Skeletal muscle tissue (tissue), 4 donors: ENCODE measurements around the gene KRTAP9-7. TPM values are rescaled to one million over a fixed set of nuclear protein-coding genes. Genes with fewer than 3 reads are reported as not detected.
"Not testable (repeated sequence)": the region's sequence is repeated elsewhere in the genome, so short reads cannot be mapped to it uniquely, and the experiment has no call there.

Experiments
- H3K27ac ChIP-seq: one replicate; pipeline ENCODE4 v1.7.0; 2013; ENCODE audit warnings: mild to moderate bottlenecking, low read depth, low read length, inconsistent platforms
- H3K27me3 ChIP-seq, 3 donors: one replicate each; pipeline ENCODE4 v1.7.0; 2013; ENCODE audit warnings: low read length in 3 of 3; ENCODE audit not compliant: control insufficient read depth in 3 of 3, insufficient read depth in 3 of 3
- H3K36me3 ChIP-seq, 3 donors: one replicate each; pipeline ENCODE4 v1.7.0; 2013; ENCODE audit warnings: low read length in 3 of 3; ENCODE audit not compliant: control insufficient read depth in 3 of 3, insufficient read depth in 3 of 3
- H3K4me1 ChIP-seq, 3 donors: one replicate each; pipeline ENCODE4 v1.7.0; 2013; ENCODE audit warnings: low read length in 3 of 3, mild to moderate bottlenecking in 3 of 3; ENCODE audit not compliant: control insufficient read depth in 3 of 3, insufficient read depth in 3 of 3
- H3K4me3 ChIP-seq, 3 donors: one replicate each; pipeline ENCODE4 v1.7.0; 2013; ENCODE audit warnings: low read length in 3 of 3
- H3K9ac ChIP-seq, 3 donors: one replicate each; pipeline ENCODE4 v1.7.0; 2013; ENCODE audit warnings: low read length in 3 of 3, mild to moderate bottlenecking in 3 of 3, moderate library complexity in 2 of 3, low read depth in 1 of 3
- H3K9me3 ChIP-seq, 3 donors: one replicate each; pipeline ENCODE4 v1.7.0; 2013; ENCODE audit warnings: low read length in 3 of 3; ENCODE audit not compliant: control insufficient read depth in 3 of 3
- total RNA-seq: library from RNA; depleted of rRNA; stranded (reverse); fragments of >200 nt; gene quantifications from one replicate; pipeline ENCODE4 v1.2.3, GENCODE V29; 2014
- donor health status: Osteomylitis.

Gene KRTAP9-7, protein sequence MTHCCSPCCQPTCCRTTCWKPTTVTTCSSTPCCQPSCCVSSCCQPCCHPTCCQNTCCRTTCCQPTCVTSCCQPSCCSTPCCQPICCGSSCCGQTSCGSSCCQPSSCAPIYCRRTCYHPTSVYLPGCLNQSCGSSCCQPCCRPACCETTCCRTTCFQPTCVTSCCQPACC
- not detected for total RNA-seq

DNA sequence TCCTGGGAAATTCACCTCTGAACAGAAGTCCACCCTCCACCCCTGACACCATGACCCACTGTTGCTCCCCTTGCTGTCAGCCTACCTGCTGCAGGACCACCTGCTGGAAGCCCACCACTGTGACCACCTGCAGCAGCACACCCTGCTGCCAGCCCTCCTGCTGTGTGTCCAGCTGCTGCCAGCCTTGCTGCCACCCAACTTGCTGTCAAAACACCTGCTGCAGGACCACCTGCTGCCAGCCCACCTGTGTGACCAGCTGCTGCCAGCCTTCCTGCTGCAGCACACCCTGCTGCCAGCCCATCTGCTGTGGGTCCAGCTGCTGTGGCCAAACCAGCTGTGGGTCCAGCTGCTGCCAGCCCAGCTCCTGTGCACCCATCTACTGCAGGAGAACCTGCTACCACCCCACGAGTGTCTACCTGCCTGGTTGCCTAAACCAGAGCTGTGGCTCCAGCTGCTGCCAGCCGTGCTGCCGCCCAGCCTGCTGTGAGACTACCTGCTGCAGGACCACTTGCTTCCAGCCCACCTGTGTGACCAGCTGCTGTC lies at the start of gene KRTAP9-7:
Gene KRTAP9-7 (plus strand): TSS at position 51 of the 543 bp plus-strand sequence. CDS start 0 bp downstream, at position 51.
- not testable (repeated sequence) for H3K36me3 ChIP-seq, H3K27ac ChIP-seq, H3K4me1 ChIP-seq

DNA sequence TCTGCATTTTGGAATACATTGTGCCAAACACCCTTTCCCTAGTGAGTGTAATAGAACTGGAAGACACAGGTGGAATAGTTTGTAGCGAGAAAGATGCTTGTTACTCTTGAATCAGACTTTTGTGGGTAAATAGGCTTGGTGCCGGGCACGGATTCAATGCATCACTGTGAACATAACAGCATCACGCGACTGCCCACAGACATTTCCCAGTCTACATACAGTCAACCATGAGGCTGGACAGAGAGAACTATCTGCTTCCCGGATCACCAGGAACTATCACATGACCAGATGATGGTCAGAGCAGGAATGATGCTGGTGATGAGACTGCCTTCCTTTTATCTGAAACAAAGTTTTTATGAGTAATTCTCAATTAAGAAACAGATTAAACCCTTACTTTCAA lies 49.4 kb upstream of the KRTAP9-7 start:
- no peaks in the 10 kb centered on the region for H3K9me3 ChIP-seq
- no peaks in the 10 kb centered on the region for H3K4me1 ChIP-seq
- peaks cover 0 to 10% (median 0%) of the 10 kb centered on the region in 3 donors for H3K27me3 ChIP-seq
- no peak overlapping the region for H3K4me3 ChIP-seq
- H3K9ac ChIP-seq = no peak overlapping the region
- no peaks in the 10 kb centered on the region for H3K36me3 ChIP-seq
- no peak overlapping the region for H3K27ac ChIP-seq

More for the DNA sequence above, at the start of gene KRTAP9-7:
- not testable (repeated sequence) for H3K27me3 ChIP-seq, H3K9ac ChIP-seq, H3K4me3 ChIP-seq, H3K9me3 ChIP-seq

DNA sequence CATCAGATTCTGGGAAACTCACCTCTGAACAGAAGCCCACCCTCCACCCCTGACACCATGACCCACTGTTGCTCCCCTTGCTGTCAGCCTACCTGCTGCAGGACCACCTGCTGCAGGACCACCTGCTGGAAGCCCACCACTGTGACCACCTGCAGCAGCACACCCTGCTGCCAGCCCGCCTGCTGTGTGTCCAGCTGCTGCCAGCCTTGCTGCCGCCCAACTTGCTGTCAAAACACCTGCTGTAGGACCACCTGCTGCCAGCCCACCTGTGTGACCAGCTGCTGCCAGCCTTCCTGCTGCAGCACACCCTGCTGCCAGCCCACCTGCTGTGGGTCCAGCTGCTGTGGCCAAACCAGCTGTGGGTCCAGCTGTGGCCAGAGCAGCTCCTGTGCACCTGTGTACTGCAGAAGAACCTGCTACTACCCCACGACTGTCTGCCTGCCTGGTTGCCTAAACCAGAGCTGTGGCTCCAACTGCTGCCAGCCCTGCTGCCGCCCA lies 48.9 kb upstream of the KRTAP9-7 start, which contains the start of gene KRTAP9-2:
Gene KRTAP9-2 (plus strand): TSS at position 51 of the 498 bp plus-strand sequence. CDS start 7 bp downstream, at position 58.
- H3K36me3 ChIP-seq, H3K27ac ChIP-seq, H3K4me1 ChIP-seq, H3K4me3 ChIP-seq, H3K9ac ChIP-seq, H3K9me3 ChIP-seq: not testable (repeated sequence)
- peaks cover 0 to 10% (median 1%) of the 10 kb centered on the region in 3 donors for H3K27me3 ChIP-seq

DNA sequence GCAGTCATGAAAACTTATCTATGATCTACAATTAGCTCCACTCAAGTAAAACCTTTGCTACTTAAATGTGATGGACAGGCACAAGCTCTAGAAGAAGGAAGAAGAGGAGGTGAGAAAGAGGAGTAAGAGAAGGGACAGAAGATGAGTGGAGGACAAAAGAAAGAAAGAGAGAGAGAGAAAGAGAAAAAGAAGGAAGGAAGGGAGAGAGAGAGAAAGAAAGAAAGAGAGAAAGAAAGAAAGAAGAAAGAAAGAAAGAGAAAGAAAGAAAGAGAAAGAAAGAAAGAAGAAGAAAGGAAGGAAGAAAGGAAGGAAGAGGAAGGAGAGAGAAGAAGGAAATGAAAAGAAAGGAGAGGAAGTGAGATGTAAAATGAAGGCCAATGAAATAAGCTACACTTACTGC lies 45.4 kb upstream of the KRTAP9-7 start:
- Histone ChIP-seq H3K27ac (no peak overlapping the region), H3K27me3 (peaks cover 0 to 22% (median 6%) of the 10 kb centered on the region in 3 donors), H3K4me3 (no peak overlapping the region), H3K36me3 (no peaks in the 10 kb centered on the region), H3K4me1 (no peaks in the 10 kb centered on the region), H3K9me3 (no peaks in the 10 kb centered on the region), H3K9ac (no peak overlapping the region)

DNA sequence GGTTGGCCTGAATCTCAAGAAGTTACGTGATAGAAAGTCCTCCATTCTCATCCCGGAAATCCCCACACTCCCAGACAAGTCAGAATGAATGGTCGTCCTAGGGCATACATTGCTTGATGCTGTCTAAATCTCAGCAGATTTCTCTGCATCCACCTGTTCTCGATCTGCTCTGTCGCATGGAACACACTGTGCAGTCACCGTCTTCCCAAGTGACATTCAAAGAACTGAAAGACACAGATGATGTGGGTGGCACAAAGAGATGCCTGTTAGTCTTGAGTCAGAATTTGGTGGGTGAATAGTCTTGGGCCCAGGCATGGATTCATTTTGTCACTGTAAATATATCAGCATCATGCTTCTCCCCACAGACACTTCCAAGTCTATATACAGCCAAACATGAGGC lies 43.8 kb upstream of the KRTAP9-7 start:
- no peaks in the 10 kb centered on the region for H3K9me3 ChIP-seq
- H3K27me3 ChIP-seq = peaks cover 0 to 16% (median 6%) of the 10 kb centered on the region in 3 donors
- H3K27ac ChIP-seq = no peak overlapping the region
- no peaks in the 10 kb centered on the region for H3K4me1 ChIP-seq
- no peaks in the 10 kb centered on the region for H3K36me3 ChIP-seq
- H3K9ac ChIP-seq = no peak overlapping the region
- H3K4me3 ChIP-seq = no peak overlapping the region

DNA sequence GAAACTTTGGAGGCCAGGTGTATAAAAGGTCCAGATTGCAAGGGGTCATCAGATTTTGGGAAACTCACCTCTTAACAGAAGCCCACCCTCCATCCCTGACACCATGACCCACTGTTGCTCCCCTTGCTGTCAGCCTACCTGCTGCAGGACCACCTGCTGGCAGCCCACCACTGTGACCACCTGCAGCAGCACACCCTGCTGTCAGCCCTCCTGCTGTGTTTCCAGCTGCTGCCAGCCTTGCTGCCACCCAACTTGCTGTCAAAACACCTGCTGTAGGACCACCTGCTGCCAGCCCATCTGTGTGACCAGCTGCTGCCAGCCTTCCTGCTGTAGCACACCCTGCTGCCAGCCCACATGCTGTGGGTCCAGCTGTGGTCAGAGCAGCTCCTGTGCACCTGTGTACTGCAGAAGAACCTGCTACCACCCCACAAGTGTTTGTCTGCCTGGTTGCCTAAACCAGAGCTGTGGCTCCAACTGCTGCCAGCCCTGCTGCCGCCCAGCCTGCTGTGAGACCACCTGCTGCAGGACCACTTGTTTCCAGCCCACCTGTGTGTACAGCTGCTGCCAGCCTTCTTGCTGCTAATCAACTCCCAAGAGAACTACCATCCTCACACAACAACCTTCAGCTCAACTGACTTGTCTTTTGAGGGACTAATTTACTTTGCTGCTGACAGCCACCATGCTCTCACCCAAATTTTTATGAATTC lies 42.9 kb upstream of the KRTAP9-7 start, which contains the start of gene KRTAP9-3:
Gene KRTAP9-3 (plus strand): TSS at position 51 of the 707 bp plus-strand sequence. CDS start 53 bp downstream, at position 104.
- H3K4me3 ChIP-seq, H3K9ac ChIP-seq, H3K9me3 ChIP-seq, H3K36me3 ChIP-seq, H3K27ac ChIP-seq, H3K4me1 ChIP-seq: not testable (repeated sequence)
- H3K27me3 ChIP-seq = peaks cover 0 to 16% (median 6%) of the 10 kb centered on the region in 3 donors

DNA sequence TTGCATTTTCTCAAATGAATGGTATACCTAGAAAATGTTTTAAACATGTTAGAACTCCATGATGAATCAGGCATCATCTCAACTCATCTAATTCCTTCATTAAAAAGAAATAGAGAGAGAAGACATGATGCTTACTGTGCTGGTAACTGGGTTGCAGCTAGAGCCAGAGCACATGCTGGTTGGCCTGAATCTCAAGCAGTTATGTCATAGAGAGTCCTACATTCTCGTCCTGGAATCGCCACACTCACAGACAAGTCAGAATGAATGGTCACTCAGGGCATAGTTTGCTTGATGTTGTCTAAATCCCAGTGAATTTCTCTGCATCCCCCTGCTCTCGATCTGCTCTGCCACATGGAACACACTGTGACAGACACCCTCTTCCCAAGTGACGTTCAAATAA lies 38.4 kb upstream of the KRTAP9-7 start:
- not testable (repeated sequence) for H3K27ac ChIP-seq, H3K9ac ChIP-seq, H3K27me3 ChIP-seq, H3K9me3 ChIP-seq, H3K4me1 ChIP-seq, H3K4me3 ChIP-seq, H3K36me3 ChIP-seq

DNA sequence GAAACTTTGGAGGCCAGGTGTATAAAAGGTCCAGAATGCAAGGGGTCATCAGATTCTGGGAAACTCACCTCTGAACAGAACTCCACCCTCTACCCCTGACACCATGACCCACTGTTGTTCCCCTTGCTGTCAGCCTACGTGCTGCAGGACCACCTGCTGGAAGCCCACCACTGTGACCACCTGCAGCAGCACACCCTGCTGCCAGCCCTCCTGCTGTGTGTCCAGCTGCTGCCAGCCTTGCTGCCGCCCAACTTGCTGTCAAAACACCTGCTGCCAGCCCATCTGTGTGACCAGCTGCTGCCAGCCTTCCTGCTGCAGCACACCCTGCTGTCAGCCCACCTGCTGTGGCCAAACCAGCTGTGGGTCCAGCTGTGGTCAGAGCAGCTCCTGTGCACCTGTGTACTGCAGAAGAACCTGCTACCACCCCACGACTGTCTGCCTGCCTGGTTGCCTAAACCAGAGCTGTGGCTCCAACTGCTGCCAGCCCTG lies 37.5 kb upstream of the KRTAP9-7 start, which contains the start of gene KRTAP9-8:
Gene KRTAP9-8 (plus strand): TSS at position 51 of the 489 bp plus-strand sequence. CDS start 53 bp downstream, at position 104.
- H3K27me3 ChIP-seq, H3K9ac ChIP-seq, H3K36me3 ChIP-seq, H3K9me3 ChIP-seq, H3K4me3 ChIP-seq, H3K27ac ChIP-seq, H3K4me1 ChIP-seq: not testable (repeated sequence)

DNA sequence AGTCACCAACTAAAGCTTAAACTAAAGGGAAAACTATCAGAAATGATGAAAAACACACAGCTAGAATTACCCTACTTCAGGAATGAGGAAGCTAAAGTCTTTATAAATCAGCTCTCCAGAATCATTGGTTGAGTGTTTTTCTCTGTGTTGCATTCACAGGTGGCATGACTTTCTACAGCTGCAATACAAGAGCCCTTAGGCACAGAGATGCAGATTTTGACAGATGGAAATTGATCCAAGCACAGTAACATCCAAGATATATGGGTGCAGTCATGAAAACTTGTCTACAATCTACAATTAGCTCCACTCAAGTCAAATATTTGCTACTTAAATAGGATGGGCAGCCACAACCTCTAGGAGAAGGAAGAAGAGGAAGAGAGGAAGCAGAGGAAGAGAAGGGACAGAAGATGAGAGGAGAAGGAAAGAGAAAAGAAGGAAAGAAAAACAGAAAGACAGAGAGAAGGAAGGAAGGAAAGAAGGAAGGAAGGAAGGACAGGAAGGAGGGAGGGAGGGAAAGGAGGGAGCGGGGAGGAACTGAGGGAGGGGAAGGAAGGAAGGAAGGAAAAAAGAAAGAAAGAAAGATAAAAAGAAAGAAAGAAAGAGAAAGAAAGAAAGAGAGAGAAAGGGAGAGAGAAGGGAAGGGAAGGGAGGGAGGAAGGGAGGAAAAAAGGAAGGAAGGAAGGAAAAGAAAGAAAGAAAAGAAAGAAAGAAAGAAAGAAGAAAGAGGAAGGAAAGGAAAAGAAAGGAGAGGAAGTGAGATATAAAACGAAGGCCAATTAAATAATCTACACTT lies 28.3 kb upstream of the KRTAP9-7 start:
- not testable (repeated sequence) for H3K9ac ChIP-seq, H3K4me3 ChIP-seq, H3K27me3 ChIP-seq, H3K27ac ChIP-seq, H3K9me3 ChIP-seq, H3K36me3 ChIP-seq, H3K4me1 ChIP-seq
